Neural progenitor cell (in vitro differentiated cells): ENCODE data around the gene USP10. TPM values are rescaled to one million over a fixed set of nuclear protein-coding genes. Genes with fewer than 3 reads are reported as not detected.
"Not testable (repeated sequence)": the region's sequence is repeated elsewhere in the genome, so short reads cannot be mapped to it uniquely, and the experiment has no call there.

Experiments used
- DNase-seq: peaks from one replicate; pipeline ENCODE4 v3.0.0-alpha.2; 2016; ENCODE audit warnings: low spot score
- H2AFZ ChIP-seq: fragments of 200-600 bp; sonication (generic); replicated peaks from 2 replicates; pipeline ENCODE4 v1.6.1; 2016; ENCODE audit warnings: antibody characterized with exemption
- H3F3A ChIP-seq: fragments of 200-600 bp; sonication (generic); 2 replicates; pipeline ENCODE4 v1.6.1; 2016; ENCODE audit warnings: antibody characterized with exemption, low read depth
- H3K27ac ChIP-seq: fragments of 200-600 bp; sonication (generic); 2 replicates; pipeline ENCODE4 v1.5.1; 2016; ENCODE audit warnings: mild to moderate bottlenecking
- H3K27me3 ChIP-seq: fragments of 200-600 bp; sonication (generic); 2 replicates; pipeline ENCODE4 v1.6.1; 2016; ENCODE audit warnings: mild to moderate bottlenecking, moderate library complexity
- H3K36me3 ChIP-seq: fragments of 200-600 bp; sonication (generic); 2 replicates; pipeline ENCODE4 v1.5.1; 2016
- H3K4me1 ChIP-seq: fragments of 200-600 bp; sonication (generic); 2 replicates; pipeline ENCODE4 v1.6.1; 2016; ENCODE audit warnings: mixed run types
- H3K4me2 ChIP-seq: fragments of 200-600 bp; sonication (generic); 2 replicates; pipeline ENCODE4 v1.6.1; 2016
- H3K4me3 ChIP-seq: fragments of 200-600 bp; sonication (generic); 2 replicates; pipeline ENCODE4 v1.5.1; 2016
- H3K79me2 ChIP-seq: fragments of 200-600 bp; sonication (generic); 2 replicates; pipeline ENCODE4 v1.6.1; 2016; ENCODE audit warnings: low read depth
- H3K9ac ChIP-seq: fragments of 200-600 bp; sonication (generic); 2 replicates; pipeline ENCODE4 v1.6.1; 2016
- H3K9me3 ChIP-seq: fragments of 200-600 bp; sonication (generic); 2 replicates; pipeline ENCODE4 v1.5.1; 2016; ENCODE audit warnings: low read depth
- H4K20me1 ChIP-seq: fragments of 200-600 bp; sonication (generic); 2 replicates; pipeline ENCODE4 v1.6.1; 2016; ENCODE audit warnings: low read depth
- H3K27ac Mint-ChIP-seq: 3 replicates; pipeline ENCODE4 v1.8.0; 2021; ENCODE audit warnings: mixed read lengths
- H3K27me3 Mint-ChIP-seq: 2 replicates; pipeline ENCODE4 v1.8.0; 2022; ENCODE audit warnings: low read depth, mild to moderate bottlenecking, inconsistent platforms, moderate library complexity, mixed read lengths; ENCODE audit not compliant: insufficient read depth
- H3K36me3 Mint-ChIP-seq: 3 replicates; pipeline ENCODE4 v1.8.0; 2021; ENCODE audit warnings: mixed read lengths
- H3K4me1 Mint-ChIP-seq: 3 replicates; pipeline ENCODE4 v1.8.0; 2021; ENCODE audit warnings: mixed read lengths
- H3K4me3 Mint-ChIP-seq: 3 replicates; pipeline ENCODE4 v1.8.0; 2021; ENCODE audit warnings: mild to moderate bottlenecking, moderate library complexity, mixed read lengths
- H3K9me3 Mint-ChIP-seq: 3 replicates; pipeline ENCODE4 v1.8.0; 2020; ENCODE audit warnings: mixed read lengths
- EZH2 ChIP-seq: fragments of 200-600 bp; sonication (generic); IDR thresholded peaks from 2 replicates; pipeline ENCODE4 v1.6.1; 2017; ENCODE audit warnings: antibody characterized with exemption, mild to moderate bottlenecking, moderate library complexity
- EZH2phosphoT487 ChIP-seq: fragments of 200-600 bp; sonication (generic); IDR thresholded peaks from 2 replicates; pipeline ENCODE4 v1.6.1; 2017; ENCODE audit warnings: antibody characterized with exemption
- total RNA-seq: library from RNA; depleted of rRNA; stranded (reverse); fragments of >200 nt; gene quantifications from 2 replicates; pipeline ENCODE4 v1.2.3, GENCODE V29; 2015; ENCODE audit warnings: low replicate concordance
- TF ChIP-seq, protein P1 (sequence below): fragments of 200-600 bp; sonication (generic); IDR thresholded peaks from 2 replicates; pipeline ENCODE4 v1.5.1; 2017; ENCODE audit warnings: antibody characterized with exemption, mild to moderate bottlenecking

Gene USP10
- total RNA-seq, 1 donor from 2014 or later, result 130 TPM

DNA sequence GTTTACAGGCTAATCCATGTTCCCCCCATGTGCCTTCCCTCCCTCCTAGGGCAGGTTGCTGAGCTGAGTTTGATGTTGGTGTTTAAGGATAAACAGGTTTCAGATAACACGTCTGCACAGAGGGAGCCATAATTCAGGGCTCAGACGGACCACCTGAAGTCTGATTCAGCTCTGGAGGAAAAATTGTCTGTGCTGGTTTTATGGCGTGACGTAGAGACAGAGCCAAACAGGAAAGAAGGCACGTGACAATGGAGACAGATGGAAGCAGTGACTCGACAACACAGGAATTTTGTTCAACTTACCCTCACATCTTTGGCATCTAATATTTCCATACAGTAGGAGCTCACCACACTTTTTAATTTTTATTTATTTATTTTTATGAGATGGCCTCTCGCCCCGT lies 10.7 kb upstream of the USP10 start:
- DNase-seq, result no peak
- H3K4me2 ChIP-seq, result no peak overlapping the region
- TF ChIP-seq EZH2phosphoT487 (no peak), EZH2 (no peak)
- TF ChIP-seq, protein P1, sequence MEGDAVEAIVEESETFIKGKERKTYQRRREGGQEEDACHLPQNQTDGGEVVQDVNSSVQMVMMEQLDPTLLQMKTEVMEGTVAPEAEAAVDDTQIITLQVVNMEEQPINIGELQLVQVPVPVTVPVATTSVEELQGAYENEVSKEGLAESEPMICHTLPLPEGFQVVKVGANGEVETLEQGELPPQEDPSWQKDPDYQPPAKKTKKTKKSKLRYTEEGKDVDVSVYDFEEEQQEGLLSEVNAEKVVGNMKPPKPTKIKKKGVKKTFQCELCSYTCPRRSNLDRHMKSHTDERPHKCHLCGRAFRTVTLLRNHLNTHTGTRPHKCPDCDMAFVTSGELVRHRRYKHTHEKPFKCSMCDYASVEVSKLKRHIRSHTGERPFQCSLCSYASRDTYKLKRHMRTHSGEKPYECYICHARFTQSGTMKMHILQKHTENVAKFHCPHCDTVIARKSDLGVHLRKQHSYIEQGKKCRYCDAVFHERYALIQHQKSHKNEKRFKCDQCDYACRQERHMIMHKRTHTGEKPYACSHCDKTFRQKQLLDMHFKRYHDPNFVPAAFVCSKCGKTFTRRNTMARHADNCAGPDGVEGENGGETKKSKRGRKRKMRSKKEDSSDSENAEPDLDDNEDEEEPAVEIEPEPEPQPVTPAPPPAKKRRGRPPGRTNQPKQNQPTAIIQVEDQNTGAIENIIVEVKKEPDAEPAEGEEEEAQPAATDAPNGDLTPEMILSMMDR, result no peak
- H2AFZ ChIP-seq, result no peak overlapping the region
- no peak overlapping the region for H3K27ac ChIP-seq
- H3K9me3 ChIP-seq, result no peaks in the 10 kb centered on the region
- Mint-ChIP-seq H3K4me3 (no peak overlapping the region), H3K27me3 (peaks cover 2% of the 10 kb centered on the region), H3K9me3 (peaks cover 26% of the 10 kb centered on the region), H3K4me1 (peaks cover 24% of the 10 kb centered on the region), H3K36me3 (peaks cover 2% of the 10 kb centered on the region), H3K27ac (no peak overlapping the region)
- no peaks in the 10 kb centered on the region for H3K79me2 ChIP-seq
- peaks cover 4% of the 10 kb centered on the region for H3K4me1 ChIP-seq
- no peak overlapping the region for H3K4me3 ChIP-seq
- no peaks in the 10 kb centered on the region for H3K36me3 ChIP-seq
- H3K27me3 ChIP-seq, result peaks cover 31% of the 10 kb centered on the region
- no peak overlapping the region for H3K9ac ChIP-seq
- H3F3A ChIP-seq, result no peaks in the 10 kb centered on the region
- peaks cover 6% of the 10 kb centered on the region for H4K20me1 ChIP-seq

DNA sequence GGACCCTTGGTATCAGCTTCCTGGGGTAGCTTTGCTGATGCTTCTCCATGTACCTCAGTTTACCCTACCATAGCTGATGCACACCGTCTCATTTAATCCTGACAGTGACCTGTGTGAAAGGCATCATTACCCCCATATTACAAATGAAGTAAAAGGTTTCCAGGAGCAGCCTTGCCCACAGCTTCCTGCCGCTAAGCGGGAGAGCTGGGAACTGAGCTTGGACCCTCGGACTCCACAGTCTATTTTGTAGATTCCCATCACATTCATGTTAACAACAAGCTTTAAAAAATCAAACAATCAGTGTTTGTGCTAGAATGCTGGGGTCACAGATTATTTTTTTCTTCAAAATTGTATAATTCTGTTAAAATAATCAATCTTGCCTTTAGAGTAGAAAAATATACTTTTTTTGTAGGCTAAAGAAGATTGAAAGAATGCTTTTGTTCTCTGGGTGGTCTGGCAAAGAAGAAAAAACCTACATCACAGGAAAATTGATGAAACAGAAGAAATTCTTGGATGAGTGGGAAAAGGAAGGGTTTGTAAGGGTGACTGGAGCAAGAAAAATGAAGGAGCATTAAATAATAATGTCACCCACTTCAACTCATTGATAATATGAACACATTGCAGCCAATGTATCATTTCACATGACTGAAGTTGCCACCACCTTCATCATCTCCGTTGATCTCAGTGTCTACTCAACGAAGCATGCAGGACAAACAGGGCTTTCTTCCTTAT lies 9.5 kb upstream of the USP10 start:
- Mint-ChIP-seq H3K4me3 (no peak overlapping the region), H3K4me1 (peaks cover 15% of the 10 kb centered on the region)

DNA sequence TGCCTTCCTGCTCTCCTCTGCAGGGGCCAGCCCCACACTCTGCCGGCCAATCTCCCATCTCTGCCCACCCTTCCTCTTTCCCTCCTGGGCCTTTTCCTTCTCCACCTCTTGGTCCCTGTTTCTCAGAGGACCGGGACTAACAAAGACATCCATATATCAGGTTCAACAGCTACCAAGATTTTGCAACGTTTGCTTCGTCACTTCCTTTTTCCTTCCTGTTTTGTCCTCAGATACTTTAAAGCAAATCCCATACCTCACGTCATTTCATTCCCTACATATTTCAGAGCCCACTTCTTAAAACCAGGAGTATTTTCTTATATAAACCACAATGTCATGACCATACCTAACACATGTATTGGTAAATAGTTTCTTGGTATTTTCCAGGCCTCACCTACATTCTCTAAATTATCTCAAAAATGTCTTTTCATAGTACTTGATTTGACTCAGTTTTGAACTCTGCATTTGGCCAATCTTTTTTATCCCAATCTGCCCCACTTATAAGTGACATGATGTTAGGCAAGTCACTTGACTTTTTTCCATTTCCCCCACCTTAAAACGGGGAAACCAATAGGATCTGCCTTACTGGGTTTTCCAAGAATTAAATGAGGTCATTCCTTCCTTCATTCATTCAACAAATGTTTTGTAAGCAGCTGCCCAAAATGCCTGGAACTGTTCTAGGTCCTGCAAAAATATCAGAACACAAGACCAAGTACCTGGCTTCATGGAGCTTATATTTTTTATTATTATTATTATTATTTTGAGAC lies 7.2 kb upstream of the USP10 start:
- Histone ChIP-seq H3K79me2 (no peaks in the 10 kb centered on the region), H3K9me3 (no peaks in the 10 kb centered on the region), H3K4me1 (peaks cover 4% of the 10 kb centered on the region), H4K20me1 (no peaks in the 10 kb centered on the region), H3K4me2 (no peak overlapping the region), H3K27me3 (no peaks in the 10 kb centered on the region), H3K4me3 (no peak overlapping the region), H3K36me3 (no peaks in the 10 kb centered on the region), H3K9ac (no peak overlapping the region), H3K27ac (no peak overlapping the region), H3F3A (no peaks in the 10 kb centered on the region), H2AFZ (no peak overlapping the region)
- Mint-ChIP-seq H3K4me3 (no peak overlapping the region), H3K27ac (no peak overlapping the region), H3K27me3 (peaks cover 2% of the 10 kb centered on the region), H3K9me3 (peaks cover 24% of the 10 kb centered on the region), H3K36me3 (peaks cover 2% of the 10 kb centered on the region), H3K4me1 (peaks cover 7% of the 10 kb centered on the region)
- DNase-seq, result no peak
- TF ChIP-seq EZH2 (no peak), EZH2phosphoT487 (no peak)
- TF ChIP-seq, protein P1, result no peak

More for the DNA sequence above, 9.5 kb upstream of the USP10 start:
- H3K27me3 Mint-ChIP-seq, result peaks cover 2% of the 10 kb centered on the region
- no peak overlapping the region for H2AFZ ChIP-seq
- DNase-seq, result no peak
- H3K27me3 ChIP-seq, result peaks cover 19% of the 10 kb centered on the region
- H3K9me3 ChIP-seq, result no peaks in the 10 kb centered on the region
- peaks cover 26% of the 10 kb centered on the region for H3K9me3 Mint-ChIP-seq
- H3K36me3 Mint-ChIP-seq, result peaks cover 2% of the 10 kb centered on the region
- no peak overlapping the region for H3K27ac Mint-ChIP-seq
- H4K20me1 ChIP-seq, result no peaks in the 10 kb centered on the region
- no peaks in the 10 kb centered on the region for H3F3A ChIP-seq
- H3K4me2 ChIP-seq, result no peak overlapping the region
- peaks cover 4% of the 10 kb centered on the region for H3K4me1 ChIP-seq
- H3K9ac ChIP-seq, result no peak overlapping the region
- no peak overlapping the region for H3K27ac ChIP-seq
- H3K79me2 ChIP-seq, result no peaks in the 10 kb centered on the region
- H3K4me3 ChIP-seq, result no peak overlapping the region
- H3K36me3 ChIP-seq, result no peaks in the 10 kb centered on the region
- TF ChIP-seq EZH2phosphoT487 (no peak), EZH2 (no peak)
- TF ChIP-seq, protein P1, result no peak

DNA sequence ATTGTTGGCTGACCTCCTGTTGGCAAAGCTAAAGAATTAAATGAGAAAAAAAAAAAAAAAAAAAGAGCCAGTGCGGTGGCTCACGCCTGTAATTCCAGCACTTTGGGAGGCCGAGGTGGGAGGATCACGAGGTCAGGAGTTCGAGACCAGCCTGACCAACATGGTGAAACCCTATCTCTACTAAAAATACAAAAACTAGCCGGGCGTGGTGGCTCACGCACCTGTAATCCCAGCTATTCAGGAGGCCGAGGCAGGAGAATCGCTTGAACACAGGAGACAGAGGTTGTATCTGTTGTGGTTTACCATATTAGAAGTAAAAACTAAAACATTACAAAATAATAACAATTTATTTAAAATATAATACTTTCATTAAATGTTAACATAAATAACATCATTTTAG lies 5.9 kb upstream of the USP10 start:
- not testable (repeated sequence) for H3K4me1 ChIP-seq, H3K4me1 Mint-ChIP-seq, H3K4me3 ChIP-seq, H3K27ac ChIP-seq, DNase-seq, H3K9ac ChIP-seq, H3K27ac Mint-ChIP-seq, H3K4me3 Mint-ChIP-seq, H3K36me3 ChIP-seq, H3K27me3 Mint-ChIP-seq, H3K4me2 ChIP-seq, H4K20me1 ChIP-seq, H3K36me3 Mint-ChIP-seq, H3K27me3 ChIP-seq, H2AFZ ChIP-seq, H3K79me2 ChIP-seq, H3F3A ChIP-seq, H3K9me3 ChIP-seq
- peaks cover 14% of the 10 kb centered on the region for H3K9me3 Mint-ChIP-seq
